Heart right ventricle (tissue), 16 donors: ENCODE data around the gene AQP9. TPM values are rescaled to one million over a fixed set of nuclear protein-coding genes. Genes with fewer than 3 reads are reported as not detected.

Experiments used
- ATAC-seq, 8 donors: fragments of 200-7000 bp; cut with Tn5 transposase; one replicate each; pipeline ENCODE4 v1.9.1; 2020; ENCODE audit warnings: mild to moderate bottlenecking in 8 of 8, moderate library complexity in 8 of 8, moderate number of reproducible peaks in 1 of 8
- DNase-seq, 2 donors: peaks; one replicate each; pipeline ENCODE4 v3.0.0-alpha.2; 2020
- H3K27ac ChIP-seq, 10 donors: fragments of 200-600 bp; sonication (generic) in 2 of 10; one replicate each; pipeline versions ENCODE4 v1.5.0 to v1.8.0; 2020 to 2022; ENCODE audit warnings: mild to moderate bottlenecking in 3 of 10
- H3K27me3 ChIP-seq, 7 donors: fragments of 200-600 bp; one replicate each; pipeline ENCODE4 v1.8.0; 2021 to 2022; ENCODE audit warnings: mild to moderate bottlenecking in 2 of 7
- H3K36me3 ChIP-seq, 9 donors: fragments of 200-600 bp; sonication (generic) in 1 of 9; one replicate each; pipeline versions ENCODE4 v1.5.0 to v1.8.0; 2020 to 2022; ENCODE audit warnings: mild to moderate bottlenecking in 2 of 9
- H3K4me1 ChIP-seq, 9 donors: fragments of 200-600 bp; sonication (generic) in 1 of 9; one replicate each; pipeline versions ENCODE4 v1.5.0 to v1.8.0; 2020 to 2022; ENCODE audit warnings: mild to moderate bottlenecking in 4 of 9
- H3K4me3 ChIP-seq, 10 donors: fragments of 200-600 bp; sonication (generic) in 2 of 10; one replicate each; pipeline versions ENCODE4 v1.5.0 to v1.8.0; 2020 to 2022; ENCODE audit warnings: mild to moderate bottlenecking in 7 of 10, moderate library complexity in 2 of 10
- H3K9me3 ChIP-seq, 11 donors: fragments of 200-600 bp in 10 of 11; sonication (generic) in 2 of 11; one replicate each; pipeline versions ENCODE4 v1.5.0 to v1.8.0; 2013 to 2022; ENCODE audit warnings: mild to moderate bottlenecking in 2 of 11, control low read depth in 1 of 11, moderate library complexity in 1 of 11
- CTCF ChIP-seq, 9 donors: fragments of 200-600 bp; sonication (generic) in 2 of 9; IDR thresholded peaks; one replicate each; pipeline versions ENCODE4 v1.5.0 to v1.8.0; 2021 to 2022; ENCODE audit warnings: antibody characterized with exemption in 9 of 9, mild to moderate bottlenecking in 5 of 9, moderate library complexity in 1 of 9
- WGBS, 2 donors: extraction: QIAGEN DNeasy Blood & Tissue Kit; methylation state at CpG; one replicate each; pipeline ENCODE4 v1.1.7; 2013; ENCODE audit warnings: inconsistent platforms in 1 of 2; 5-methylcytosine and 5-hydroxymethylcytosine counted together
- intact Hi-C, 10 donors: fragments of 100-400 bp; cut with DNase I; formaldehyde crosslinking; loops; one replicate each; pipeline versions ENCODE4 v1.11.1 to v1.14.2; 2022
- polyA plus RNA-seq, 2 donors: library from polyadenylated mRNA; stranded (reverse); fragments of 200-250 nt; gene quantifications; one replicate each; pipeline ENCODE4 v1.2.3, GENCODE V29; 2013
- total RNA-seq, 10 donors: library from RNA; stranded (reverse); fragmentation: NEBNext Ultra II Directional in 3 of 10; extraction: Animal tissue kit (Norgen Biotek cat#: 25700) in 3 of 10; gene quantifications; one replicate each; pipeline versions ENCODE4 v1.2.1 to v1.2.4, GENCODE V29; 2021 to 2023
- donor health status: Arrhythmogenic right ventricular cardiomyopathy.
- donor health status: ischemic (EF 13 %, LVEDD 7.1; RV severe dilation, severe dysfunction).
- donor health status: healthy with polysubstance abuse.
- donor health status: DM: no; HTN: yes; CAD: no.
- donor health status: DM: no; HTN: no; CAD: no.
- donor health status: ischemic (EF 25% LVEDD 6.9; RV normal size, moderate dysfunction).
- donor health status: ischemic (EF 25% LVEDD 5.7; RV mildly dilated, moderate dysfunction).
- donor health status: healthy.
- donor health status: DM: yes; HTN: yes; CAD: no.
- donor health status: Ischemic cardiomyopathy.
- donor health status: ischemic (EF 35%, LVEDD 5.7; RV mildly dilated, moderate dysfunction).
- donor health status: nonischemic (EF 11% LVEDD 7.7; RV severe dilation, severe dysfunction).
- donor health status: DM: yes; HTN: yes; CAD: no.
- donor health status: PGD.
- donor health status: ischemic (EF 29% LVEDD 5.4; RV normal size, mild dysfunction).
- donor health status: nonischemic (EF 23%, LVEDD 6.1; RV moderate dilation, normal function).

The AQP9 gene
- total and polyA plus RNA-seq, 12 donors = 0.42 to 3.3 (median 0.87) TPM; not detected in 1

- Histone ChIP-seq H3K27ac (no peak overlapping the region), H3K4me3 (no peak overlapping the region), H3K4me1 (peaks cover 0 to 20% (median 14%) of the 10 kb centered on the region in 9 donors), H3K9me3 (peaks cover 0 to 15% (median 0%) of the 10 kb centered on the region in 11 donors), H3K27me3 (no peaks in the 10 kb centered on the region), H3K36me3 (no peaks in the 10 kb centered on the region)
- TF ChIP-seq CTCF (IDR thresholded peaks at IDR 0.05) = peak in 6 of 9 donors; percentile 7 to 58 (median 42)
- 32 to 46% methylated on average over 3 of the region's 3 CpGs for WGBS, 2 donors
- DNase-seq (no peak), ATAC-seq (peak in 4 of 8 donors; percentile 54 to 68 (median 58))
- intact Hi-C loops = loop anchor here in 5 of 10 donors (10.0 kb wide), 2 partner anchors 533 to 1273 kb away; no protein-coding TSS in a partner anchor
Measured at GRCh38 chr15:58221591-58222241, 83.5 kb downstream of the AQP9 start.

DNA sequence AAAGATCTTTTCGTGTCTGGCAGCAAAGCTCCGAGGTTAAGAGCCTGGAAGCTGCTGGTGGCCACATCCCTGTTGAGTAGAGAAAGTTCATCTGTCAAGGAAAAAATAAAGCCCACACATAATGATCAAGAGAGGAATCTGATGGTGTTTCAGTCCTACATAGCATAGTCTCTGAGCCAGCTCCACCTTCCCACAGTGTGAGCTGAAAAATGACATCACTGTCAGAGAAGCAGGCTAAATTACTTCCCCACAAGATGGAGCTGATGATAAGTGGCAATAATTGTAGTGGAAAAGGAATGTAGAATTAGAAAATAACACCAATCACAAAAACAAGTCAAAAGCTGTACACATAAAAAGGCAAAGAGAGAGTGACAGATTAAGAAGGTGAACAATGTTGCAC is 84.5 kb downstream of the AQP9 start:
- Histone ChIP-seq H3K9me3 (peaks cover 0 to 15% (median 0%) of the 10 kb centered on the region in 11 donors), H3K4me3 (no peak overlapping the region), H3K27me3 (no peaks in the 10 kb centered on the region), H3K36me3 (no peaks in the 10 kb centered on the region), H3K27ac (no peak overlapping the region), H3K4me1 (peaks cover 0 to 21% (median 14%) of the 10 kb centered on the region in 9 donors)
- DNase-seq (no peak), ATAC-seq (no peak)
- intact Hi-C loops = loop anchor here in 5 of 10 donors (10.0 kb wide), 2 partner anchors 532 to 1272 kb away; no protein-coding TSS in a partner anchor
- TF ChIP-seq CTCF (IDR thresholded peaks at IDR 0.05) = no peak
- 77 to 87% methylated on average over 2 of the region's 2 CpGs for WGBS, 2 donors

DNA sequence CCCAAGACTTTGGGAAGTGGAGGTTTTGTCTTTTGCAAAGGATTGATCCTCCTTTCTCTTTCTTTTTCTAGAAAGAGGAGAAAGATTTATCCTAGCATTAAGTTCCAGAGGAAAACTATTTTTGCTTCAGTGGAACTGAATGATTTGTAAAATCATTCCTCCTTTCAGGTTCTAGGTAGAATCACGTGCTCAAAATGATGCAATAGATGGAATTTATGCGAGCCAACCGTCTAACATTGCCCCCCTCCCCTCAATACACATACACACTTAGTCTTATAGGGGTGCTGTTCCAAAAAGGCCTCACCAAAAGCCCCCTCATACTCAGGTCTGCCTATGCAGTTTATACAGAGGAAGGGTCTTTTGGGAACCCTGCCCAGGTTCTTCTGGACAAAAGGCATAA is 85.3 kb downstream of the AQP9 start:
- Histone ChIP-seq H3K36me3 (no peaks in the 10 kb centered on the region), H3K9me3 (peaks cover 0 to 15% (median 0%) of the 10 kb centered on the region in 11 donors), H3K27me3 (no peaks in the 10 kb centered on the region), H3K4me3 (no peak overlapping the region), H3K27ac (no peak overlapping the region), H3K4me1 (peaks cover 0 to 28% (median 20%) of the 10 kb centered on the region in 9 donors)
- no peak for ATAC-seq
- intact Hi-C loops = loop anchor here in 5 of 10 donors (10.0 kb wide), 2 partner anchors 531 to 1271 kb away; no protein-coding TSS in a partner anchor
- TF ChIP-seq CTCF (IDR thresholded peaks at IDR 0.05) = no peak
- DNase-seq = no peak
- 91 to 94% methylated on average over 3 of the region's 3 CpGs for WGBS, 2 donors

GRCh38 chr15:58224068-58224467 is 85.9 kb downstream of the AQP9 start:
- WGBS, 2 donors = 50 to 63% methylated on average over 2 of the region's 2 CpGs
- Histone ChIP-seq H3K4me1 (peaks cover 6 to 34% (median 26%) of the 10 kb centered on the region in 9 donors), H3K9me3 (peaks cover 0 to 12% (median 0%) of the 10 kb centered on the region in 11 donors), H3K36me3 (no peaks in the 10 kb centered on the region), H3K4me3 (no peak overlapping the region), H3K27me3 (no peaks in the 10 kb centered on the region), H3K27ac (peak overlapping the region in 1 of 10 donors; percentile 45)
- intact Hi-C loops = loop anchor here in 5 of 10 donors (10.0 kb wide), 2 partner anchors 531 to 1271 kb away; no protein-coding TSS in a partner anchor
- no peak for TF ChIP-seq CTCF (IDR thresholded peaks at IDR 0.05)
- ATAC-seq (peak; percentile 44 to 86 (median 72)), DNase-seq (peak; percentile 14 to 57)
